Astrocyte of the cerebellum (primary cell): ENCODE data around the gene CCDC171.

Experiments used
- DNase-seq: peaks from one replicate; pipeline ENCODE4 v3.0.0-alpha.2; 2011; ENCODE audit warnings: low read depth
- H3K4me3 ChIP-seq: 2 replicates; pipeline ENCODE4 v1.5.1; 2011; ENCODE audit warnings: mild to moderate bottlenecking, low read depth, low read length, moderate library complexity
- in situ Hi-C: cut with HindIII; loops from 2 replicates; pipeline ENCODE4 v1.10.0; 2017; ENCODE audit warnings: low sequenced_read_pairs
- TF ChIP-seq, protein P1 (sequence below): IDR thresholded peaks from 2 replicates; pipeline ENCODE4 v1.5.1; 2012; ENCODE audit warnings: low read length, low read depth, moderate library complexity, mild to moderate bottlenecking; ENCODE audit errors: missing control alignments

The CCDC171 gene

DNA sequence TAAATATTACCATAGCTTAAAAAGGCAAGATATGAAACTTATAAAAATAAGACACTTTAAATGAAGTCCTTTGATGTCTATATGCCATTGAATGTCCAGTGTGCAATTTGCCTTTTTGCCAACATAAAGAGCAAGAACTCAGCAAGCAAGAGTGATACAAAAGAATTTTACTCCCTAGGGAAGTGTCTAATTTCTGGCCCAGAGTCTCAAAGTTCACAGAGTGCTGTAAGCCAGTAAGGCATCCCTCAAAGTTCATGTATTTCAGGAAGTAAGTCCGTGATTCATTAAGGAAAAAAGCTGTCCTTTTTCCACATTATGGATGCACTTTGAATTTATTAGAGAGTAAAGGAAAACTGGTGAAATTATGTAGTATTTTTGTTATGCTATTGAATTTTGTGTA, 185.2 kb downstream of the CCDC171 start:
- no peak overlapping the region for H3K4me3 ChIP-seq
- TF ChIP-seq, protein P1, sequence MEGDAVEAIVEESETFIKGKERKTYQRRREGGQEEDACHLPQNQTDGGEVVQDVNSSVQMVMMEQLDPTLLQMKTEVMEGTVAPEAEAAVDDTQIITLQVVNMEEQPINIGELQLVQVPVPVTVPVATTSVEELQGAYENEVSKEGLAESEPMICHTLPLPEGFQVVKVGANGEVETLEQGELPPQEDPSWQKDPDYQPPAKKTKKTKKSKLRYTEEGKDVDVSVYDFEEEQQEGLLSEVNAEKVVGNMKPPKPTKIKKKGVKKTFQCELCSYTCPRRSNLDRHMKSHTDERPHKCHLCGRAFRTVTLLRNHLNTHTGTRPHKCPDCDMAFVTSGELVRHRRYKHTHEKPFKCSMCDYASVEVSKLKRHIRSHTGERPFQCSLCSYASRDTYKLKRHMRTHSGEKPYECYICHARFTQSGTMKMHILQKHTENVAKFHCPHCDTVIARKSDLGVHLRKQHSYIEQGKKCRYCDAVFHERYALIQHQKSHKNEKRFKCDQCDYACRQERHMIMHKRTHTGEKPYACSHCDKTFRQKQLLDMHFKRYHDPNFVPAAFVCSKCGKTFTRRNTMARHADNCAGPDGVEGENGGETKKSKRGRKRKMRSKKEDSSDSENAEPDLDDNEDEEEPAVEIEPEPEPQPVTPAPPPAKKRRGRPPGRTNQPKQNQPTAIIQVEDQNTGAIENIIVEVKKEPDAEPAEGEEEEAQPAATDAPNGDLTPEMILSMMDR, result no peak
- DNase-seq, result no peak
- in situ Hi-C loops, result no loop called here

GRCh38 chr9:15741015-15741414, 188.2 kb downstream of the CCDC171 start:
- TF ChIP-seq, protein P1, result no peak
- in situ Hi-C loops, result no loop called here
- DNase-seq, result no peak
- no peak overlapping the region for H3K4me3 ChIP-seq

DNA sequence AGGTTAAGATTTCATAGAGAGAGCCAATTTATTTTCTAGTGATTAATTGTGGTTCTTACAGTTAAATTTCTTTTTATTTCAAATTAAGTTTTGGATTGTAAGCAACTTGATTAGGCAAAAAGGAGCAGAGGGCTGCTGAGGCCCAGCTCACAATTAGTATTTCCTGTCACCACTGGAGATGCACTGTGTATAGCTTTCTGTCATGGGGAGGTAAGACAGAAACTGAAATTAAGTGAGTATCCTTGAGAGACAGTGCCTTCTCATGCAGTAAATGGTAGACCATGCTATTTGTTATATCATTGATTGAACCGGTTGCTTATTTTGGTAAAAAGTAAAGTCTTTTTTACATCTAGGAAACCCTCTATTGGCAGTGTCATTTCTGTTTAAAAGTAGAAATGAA, 190.7 kb downstream of the CCDC171 start:
- in situ Hi-C loops, result no loop called here
- H3K4me3 ChIP-seq, result no peak overlapping the region
- DNase-seq, result no peak
- TF ChIP-seq, protein P1, result no peak

DNA sequence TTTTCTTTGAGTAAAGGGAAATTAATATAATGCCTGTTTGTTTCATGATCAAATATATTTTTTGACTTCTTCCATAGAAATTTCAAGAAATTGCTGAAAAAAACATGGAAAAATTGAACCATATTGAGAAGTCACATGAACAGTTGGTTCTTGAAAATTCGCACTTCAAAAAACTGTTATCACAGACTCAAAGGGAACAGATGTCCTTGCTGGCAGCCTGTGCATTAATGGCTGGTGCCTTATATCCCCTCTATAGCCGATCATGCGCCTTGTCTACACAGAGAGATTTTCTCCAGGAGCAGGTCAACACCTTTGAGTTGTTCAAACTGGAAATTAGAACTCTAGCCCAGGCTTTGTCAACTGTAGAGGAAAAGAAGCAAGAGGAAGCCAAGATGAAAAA, 191.4 kb downstream of the CCDC171 start:
- in situ Hi-C loops, result no loop called here
- TF ChIP-seq, protein P1, result no peak
- no peak overlapping the region for H3K4me3 ChIP-seq
- no peak for DNase-seq

DNA sequence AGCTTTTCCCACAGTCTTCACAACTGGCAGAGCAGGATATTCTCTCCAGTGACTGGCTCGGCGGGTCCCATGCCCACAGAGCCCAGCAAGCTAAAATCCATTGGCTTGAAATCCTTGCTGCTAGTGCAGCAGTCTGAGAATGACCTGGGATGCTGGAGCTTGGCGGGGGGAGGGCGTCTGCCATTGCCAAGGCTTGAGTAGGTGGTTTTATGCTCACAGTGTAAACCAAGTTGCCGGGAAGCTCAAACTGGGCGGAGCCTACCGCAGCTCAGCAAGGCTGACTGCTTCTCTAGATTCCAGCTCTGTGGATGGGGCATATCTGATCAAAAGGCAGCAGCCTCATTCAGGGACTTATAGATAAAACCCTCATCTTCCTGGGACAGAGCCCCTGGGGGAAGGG, 194.1 kb downstream of the CCDC171 start:
- no peak overlapping the region for H3K4me3 ChIP-seq
- TF ChIP-seq, protein P1, result no peak
- DNase-seq, result no peak
- in situ Hi-C loops, result no loop called here

GRCh38 chr9:15755660-15756059, 202.8 kb downstream of the CCDC171 start:
- H3K4me3 ChIP-seq, result no peak overlapping the region
- in situ Hi-C loops, result no loop called here
- no peak for DNase-seq
- TF ChIP-seq, protein P1, result no peak

GRCh38 chr9:15761551-15761950, 208.7 kb downstream of the CCDC171 start:
- in situ Hi-C loops, result no loop called here
- DNase-seq, result no peak
- H3K4me3 ChIP-seq, result no peak overlapping the region
- TF ChIP-seq, protein P1, result no peak
